GM10266 (cell line): Measurements from ENCODE around the gene TGOLN2.

Source experiments
- DNase-seq: peaks from one replicate; pipeline ENCODE4 v3.0.0; 2012; ENCODE audit errors: extremely low spot score
- TF ChIP-seq, protein P1 (sequence below): IDR thresholded peaks from 2 replicates; pipeline ENCODE4 v1.5.1; 2012; ENCODE audit warnings: mild to moderate bottlenecking, low read depth; ENCODE audit not compliant: control insufficient read depth, insufficient read depth; ENCODE audit errors: missing control alignments

TGOLN2 gene

DNA sequence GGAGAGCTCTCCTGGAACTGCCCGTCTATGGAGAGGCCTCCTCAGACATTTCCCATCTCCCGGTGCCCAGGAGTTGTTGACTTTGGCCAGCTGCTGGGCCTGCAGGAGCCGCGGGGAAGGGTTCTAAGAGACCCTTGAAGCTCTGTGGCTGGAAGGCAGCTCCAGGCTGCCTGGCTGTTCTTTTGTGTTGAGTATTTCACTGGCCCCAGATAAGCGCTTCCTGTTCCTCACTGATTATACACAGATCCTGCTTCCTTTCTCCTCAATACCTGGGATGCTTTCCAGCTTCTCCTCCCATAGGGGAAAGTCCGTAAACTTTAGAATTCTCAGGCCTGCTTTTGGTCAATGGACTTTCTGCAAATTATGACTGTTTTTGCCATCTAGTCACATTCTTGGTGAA, 57.8 kb downstream of the TGOLN2 start:
- TF ChIP-seq, protein P1, sequence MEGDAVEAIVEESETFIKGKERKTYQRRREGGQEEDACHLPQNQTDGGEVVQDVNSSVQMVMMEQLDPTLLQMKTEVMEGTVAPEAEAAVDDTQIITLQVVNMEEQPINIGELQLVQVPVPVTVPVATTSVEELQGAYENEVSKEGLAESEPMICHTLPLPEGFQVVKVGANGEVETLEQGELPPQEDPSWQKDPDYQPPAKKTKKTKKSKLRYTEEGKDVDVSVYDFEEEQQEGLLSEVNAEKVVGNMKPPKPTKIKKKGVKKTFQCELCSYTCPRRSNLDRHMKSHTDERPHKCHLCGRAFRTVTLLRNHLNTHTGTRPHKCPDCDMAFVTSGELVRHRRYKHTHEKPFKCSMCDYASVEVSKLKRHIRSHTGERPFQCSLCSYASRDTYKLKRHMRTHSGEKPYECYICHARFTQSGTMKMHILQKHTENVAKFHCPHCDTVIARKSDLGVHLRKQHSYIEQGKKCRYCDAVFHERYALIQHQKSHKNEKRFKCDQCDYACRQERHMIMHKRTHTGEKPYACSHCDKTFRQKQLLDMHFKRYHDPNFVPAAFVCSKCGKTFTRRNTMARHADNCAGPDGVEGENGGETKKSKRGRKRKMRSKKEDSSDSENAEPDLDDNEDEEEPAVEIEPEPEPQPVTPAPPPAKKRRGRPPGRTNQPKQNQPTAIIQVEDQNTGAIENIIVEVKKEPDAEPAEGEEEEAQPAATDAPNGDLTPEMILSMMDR = no peak
- no peak for DNase-seq
